Retinal pigment epithelial cell (primary cell): ENCODE data around the gene PAK3.

Experiments used
- DNase-seq: peaks from one replicate; pipeline ENCODE4 v3.0.0-alpha.2; 2010; ENCODE audit warnings: low read depth
- H3K4me3 ChIP-seq: 2 replicates; pipeline ENCODE4 v1.5.1; 2011; ENCODE audit warnings: mild to moderate bottlenecking, low read length, control low read depth, moderate library complexity
- CTCF ChIP-seq: conservative IDR thresholded peaks from 2 replicates; pipeline ENCODE4 v1.5.1; 2011; ENCODE audit warnings: low read depth, low read length, control low read depth, inconsistent platforms

The PAK3 gene

GRCh38 chrX:111090458-111090857, 5.5 kb upstream of the PAK3 start:
- H3K4me3 ChIP-seq, result no peak overlapping the region
- no peak for TF ChIP-seq CTCF
- DNase-seq, result no peak

- TF ChIP-seq CTCF, result peak; percentile 79
- DNase-seq, result no peak
- H3K4me3 ChIP-seq, result no peak overlapping the region
Measured at GRCh38 chrX:111098874-111099273, 2.9 kb downstream of the PAK3 start.

GRCh38 chrX:111100191-111100590, 4.2 kb downstream of the PAK3 start:
- TF ChIP-seq CTCF, result peak; percentile 46
- H3K4me3 ChIP-seq, result no peak overlapping the region
- no peak for DNase-seq

GRCh38 chrX:111101580-111101979, 5.6 kb downstream of the PAK3 start:
- no peak for DNase-seq
- TF ChIP-seq CTCF, result no peak
- H3K4me3 ChIP-seq, result no peak overlapping the region

- DNase-seq, result no peak
- no peak overlapping the region for H3K4me3 ChIP-seq
- TF ChIP-seq CTCF, result no peak
Measured at GRCh38 chrX:111102636-111103035, 6.6 kb downstream of the PAK3 start.

GRCh38 chrX:111103246-111103645, 7.3 kb downstream of the PAK3 start:
- H3K4me3 ChIP-seq, result no peak overlapping the region
- no peak for TF ChIP-seq CTCF
- DNase-seq, result no peak

GRCh38 chrX:111110098-111110775, 14.2 kb downstream of the PAK3 start:
- no peak for DNase-seq
- TF ChIP-seq CTCF, result no peak
- H3K4me3 ChIP-seq, result no peak overlapping the region
